Endodermal cell (in vitro differentiated cells): Measurements from ENCODE around the gene SHFL. TPM values are rescaled to one million over a fixed set of nuclear protein-coding genes. Genes with fewer than 3 reads are reported as not detected.
A peak's percentile ranks its signal among the peaks of the same experiment; 100 is the strongest.

Source experiments
- DNase-seq: peaks from one replicate; pipeline ENCODE4 v3.0.0-alpha.2; 2017
- H3K27ac ChIP-seq: 2 replicates; pipeline ENCODE4 v1.5.1; 2013; ENCODE audit warnings: mild to moderate bottlenecking, low read depth, low read length, moderate library complexity
- H3K27me3 ChIP-seq: 2 replicates; pipeline ENCODE4 v1.6.1; 2013; ENCODE audit warnings: mild to moderate bottlenecking, low read length, moderate library complexity; ENCODE audit not compliant: insufficient read depth, control insufficient read depth, poor library complexity, severe bottlenecking
- H3K36me3 ChIP-seq: 2 replicates; pipeline ENCODE4 v1.7.0; 2013; ENCODE audit warnings: mild to moderate bottlenecking, low read length, moderate library complexity; ENCODE audit not compliant: control insufficient read depth, insufficient read depth
- H3K4me1 ChIP-seq: one replicate; pipeline ENCODE4 v1.7.0; 2013; ENCODE audit warnings: low read length; ENCODE audit not compliant: control insufficient read depth, insufficient read depth
- H3K4me3 ChIP-seq: 2 replicates; pipeline ENCODE4 v1.5.1; 2013; ENCODE audit warnings: mild to moderate bottlenecking, low read length, moderate library complexity
- H3K9ac ChIP-seq: 2 replicates; pipeline ENCODE4 v1.6.1; 2013; ENCODE audit warnings: mild to moderate bottlenecking, low read length, moderate library complexity; ENCODE audit not compliant: poor library complexity, severe bottlenecking; ENCODE audit errors: extremely low read depth
- H3K9me3 ChIP-seq: 2 replicates; pipeline ENCODE4 v1.6.1; 2013; ENCODE audit warnings: mild to moderate bottlenecking, low read length, moderate library complexity; ENCODE audit not compliant: control insufficient read depth
- H3K27ac Mint-ChIP-seq: 2 replicates; pipeline ENCODE4 v1.8.0; 2020; ENCODE audit warnings: mixed read lengths
- H3K27me3 Mint-ChIP-seq: 2 replicates; pipeline ENCODE4 v1.8.0; 2021; ENCODE audit warnings: mild to moderate bottlenecking, mixed read lengths; ENCODE audit not compliant: insufficient read depth
- H3K36me3 Mint-ChIP-seq: 2 replicates; pipeline ENCODE4 v1.8.0; 2020; ENCODE audit warnings: low read depth, mixed read lengths
- H3K4me1 Mint-ChIP-seq: 2 replicates; pipeline ENCODE4 v1.8.0; 2020; ENCODE audit warnings: mixed read lengths
- H3K4me3 Mint-ChIP-seq: 2 replicates; pipeline ENCODE4 v1.8.0; 2020; ENCODE audit warnings: mild to moderate bottlenecking, moderate library complexity, mixed read lengths
- H3K9me3 Mint-ChIP-seq: 2 replicates; pipeline ENCODE4 v1.8.0; 2020; ENCODE audit warnings: mild to moderate bottlenecking, mixed read lengths
- WGBS, 2 experiments: methylation state at CpG; one replicate each; pipeline versions ENCODE4 v1.1.5 to v1.1.7; 2013; ENCODE audit warnings: missing lambda C conversion rate in 2 of 2, mixed read lengths in 1 of 2; ENCODE audit not compliant: insufficient coverage in 1 of 2, insufficient read length in 1 of 2; 5-methylcytosine and 5-hydroxymethylcytosine counted together
- total RNA-seq, 2 donors: library from RNA; stranded (reverse); fragmentation: NEBNext Ultra II Directional in 1 of 2; extraction: Animal tissue kit (Norgen Biotek cat#: 25700) in 1 of 2; gene quantifications; 2 replicates in 1 of 2; 3 replicates in 1 of 2; pipeline ENCODE4 v1.2.1, GENCODE V29; 2021
- TF ChIP-seq, protein P1 (sequence below): fragments of 200-600 bp; sonication (generic); conservative IDR thresholded peaks from 2 replicates; pipeline ENCODE4 v1.5.0; 2021; ENCODE audit warnings: antibody characterized with exemption, mild to moderate bottlenecking

The SHFL gene
- total RNA-seq, 2 donors from 2014 or later, result 8.2 to 15.0 TPM

GRCh38 chr19:10095622-10095947 lies 9.5 kb downstream of the SHFL start:
- Histone ChIP-seq H3K9me3 (peaks cover 6% of the 10 kb centered on the region), H3K4me3 (no peak overlapping the region), H3K27ac (no peak overlapping the region), H3K9ac (no peak overlapping the region), H3K27me3 (peaks cover 21% of the 10 kb centered on the region), H3K4me1 (no peaks in the 10 kb centered on the region), H3K36me3 (no peaks in the 10 kb centered on the region)
- Mint-ChIP-seq H3K27me3 (peaks cover 56% of the 10 kb centered on the region), H3K27ac (no peak overlapping the region), H3K4me1 (no peaks in the 10 kb centered on the region), H3K4me3 (no peak overlapping the region), H3K9me3 (no peaks in the 10 kb centered on the region), H3K36me3 (no peaks in the 10 kb centered on the region)
- TF ChIP-seq, protein P1, sequence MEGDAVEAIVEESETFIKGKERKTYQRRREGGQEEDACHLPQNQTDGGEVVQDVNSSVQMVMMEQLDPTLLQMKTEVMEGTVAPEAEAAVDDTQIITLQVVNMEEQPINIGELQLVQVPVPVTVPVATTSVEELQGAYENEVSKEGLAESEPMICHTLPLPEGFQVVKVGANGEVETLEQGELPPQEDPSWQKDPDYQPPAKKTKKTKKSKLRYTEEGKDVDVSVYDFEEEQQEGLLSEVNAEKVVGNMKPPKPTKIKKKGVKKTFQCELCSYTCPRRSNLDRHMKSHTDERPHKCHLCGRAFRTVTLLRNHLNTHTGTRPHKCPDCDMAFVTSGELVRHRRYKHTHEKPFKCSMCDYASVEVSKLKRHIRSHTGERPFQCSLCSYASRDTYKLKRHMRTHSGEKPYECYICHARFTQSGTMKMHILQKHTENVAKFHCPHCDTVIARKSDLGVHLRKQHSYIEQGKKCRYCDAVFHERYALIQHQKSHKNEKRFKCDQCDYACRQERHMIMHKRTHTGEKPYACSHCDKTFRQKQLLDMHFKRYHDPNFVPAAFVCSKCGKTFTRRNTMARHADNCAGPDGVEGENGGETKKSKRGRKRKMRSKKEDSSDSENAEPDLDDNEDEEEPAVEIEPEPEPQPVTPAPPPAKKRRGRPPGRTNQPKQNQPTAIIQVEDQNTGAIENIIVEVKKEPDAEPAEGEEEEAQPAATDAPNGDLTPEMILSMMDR, result no peak
- 62 to 66% methylated on average over 3 to 5 of the region's 7 CpGs for WGBS, 2 experiments
- DNase-seq, result no peak

GRCh38 chr19:10095948-10096614 lies 10.0 kb downstream of the SHFL start:
- peak; percentile 95 for DNase-seq
- WGBS, 2 experiments, result 0 to 5% methylated on average over 10 to 97 of the region's 97 CpGs
- no peaks in the 10 kb centered on the region for H3K9me3 Mint-ChIP-seq
- no peak overlapping the region for H3K4me3 Mint-ChIP-seq
- peaks cover 21% of the 10 kb centered on the region for H3K27me3 ChIP-seq
- H3K4me1 ChIP-seq, result no peaks in the 10 kb centered on the region
- H3K9ac ChIP-seq, result peak overlapping the region; percentile 15
- H3K9me3 ChIP-seq, result peaks cover 6% of the 10 kb centered on the region
- no peaks in the 10 kb centered on the region for H3K4me1 Mint-ChIP-seq
- TF ChIP-seq, protein P1, result no peak
- H3K4me3 ChIP-seq, result peak overlapping the region; percentile 69
- H3K36me3 Mint-ChIP-seq, result no peaks in the 10 kb centered on the region
- no peaks in the 10 kb centered on the region for H3K36me3 ChIP-seq
- peaks cover 57% of the 10 kb centered on the region for H3K27me3 Mint-ChIP-seq
- no peak overlapping the region for H3K27ac ChIP-seq
- H3K27ac Mint-ChIP-seq, result no peak overlapping the region

DNA sequence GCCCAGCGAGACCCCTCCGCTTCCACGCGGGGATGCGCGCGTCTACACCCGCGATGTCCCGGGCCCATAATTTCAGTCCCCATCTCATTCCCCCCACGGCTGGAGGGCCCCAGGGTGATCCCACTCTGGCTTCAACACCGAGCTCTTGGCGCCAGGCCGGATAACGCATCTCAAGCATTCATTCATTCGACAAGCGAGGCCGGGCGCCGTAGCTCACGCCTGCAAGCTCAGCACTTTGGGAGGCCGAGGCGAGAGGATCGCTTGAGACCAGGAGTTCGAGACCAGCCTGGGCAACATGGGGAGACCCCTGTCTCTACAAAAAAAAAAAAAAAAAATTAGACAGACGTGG lies 10.5 kb downstream of the SHFL start:
- WGBS, 2 experiments, result 59 to 62% methylated on average over 24 to 26 of the region's 26 CpGs
- Histone ChIP-seq H3K9me3 (peaks cover 6% of the 10 kb centered on the region), H3K9ac (peak overlapping the region; percentile 15), H3K27ac (no peak overlapping the region), H3K4me3 (peak overlapping the region; percentile 69), H3K36me3 (no peaks in the 10 kb centered on the region), H3K4me1 (no peaks in the 10 kb centered on the region), H3K27me3 (peaks cover 21% of the 10 kb centered on the region)
- TF ChIP-seq, protein P1, result no peak
- no peaks in the 10 kb centered on the region for H3K9me3 Mint-ChIP-seq
- H3K27me3 Mint-ChIP-seq, result peaks cover 57% of the 10 kb centered on the region
- no peaks in the 10 kb centered on the region for H3K4me1 Mint-ChIP-seq
- no peaks in the 10 kb centered on the region for H3K36me3 Mint-ChIP-seq
- no peak overlapping the region for H3K27ac Mint-ChIP-seq
- DNase-seq, result no peak
- H3K4me3 Mint-ChIP-seq, result no peak overlapping the region
